Sigmoid colon (tissue), 4 donors: Measurements from ENCODE around the gene VPS35L.

Source experiments
- CTCF ChIP-seq, 4 experiments: fragments of 450-650 bp in 3 of 4; fragments of 200-600 bp in 1 of 4; IDR thresholded peaks; one replicate each; pipeline ENCODE4 v1.5.1; 2016 to 2019; ENCODE audit warnings: antibody characterized with exemption in 4 of 4, mild to moderate bottlenecking in 3 of 4, moderate library complexity in 2 of 4
- POLR2AphosphoS5 ChIP-seq, 4 donors: sonication (generic); formaldehyde crosslinking; IDR thresholded peaks; one replicate each; pipeline ENCODE4 v1.6.1; 2017; ENCODE audit warnings: antibody characterized with exemption in 4 of 4

GRCh38 chr16:19694989-19695388 lies 139.5 kb downstream of the VPS35L start:
- TF ChIP-seq CTCF (IDR thresholded peaks at IDR 0.05) = no peak
- no peak for TF ChIP-seq POLR2AphosphoS5 (IDR thresholded peaks at IDR 0.05)
